Nephron (organoid): ENCODE measurements around the gene SLC11A2.

ENCODE experiments used
- H3K27ac Mint-ChIP-seq, 3 experiments: 2 replicates each; pipeline ENCODE4 v1.8.0; 2020; ENCODE audit warnings: mixed read lengths in 3 of 3, mild to moderate bottlenecking in 2 of 3, moderate library complexity in 1 of 3
- H3K27me3 Mint-ChIP-seq: 2 replicates; pipeline ENCODE4 v1.8.0; 2021; ENCODE audit warnings: low read depth, mild to moderate bottlenecking, moderate library complexity, mixed read lengths
- H3K36me3 Mint-ChIP-seq: 2 replicates; pipeline ENCODE4 v1.8.0; 2020; ENCODE audit warnings: low read depth, mixed read lengths
- H3K4me1 Mint-ChIP-seq: 2 replicates; pipeline ENCODE4 v1.8.0; 2020; ENCODE audit warnings: mixed read lengths
- H3K4me3 Mint-ChIP-seq, 3 experiments: 2 replicates each; pipeline ENCODE4 v1.8.0; 2020; ENCODE audit warnings: mild to moderate bottlenecking in 3 of 3, mixed read lengths in 3 of 3, moderate library complexity in 2 of 3
- H3K9me3 Mint-ChIP-seq: 2 replicates; pipeline ENCODE4 v1.8.0; 2020; ENCODE audit warnings: mixed read lengths
- TF ChIP-seq, protein P1 (sequence below), 3 experiments: fragments of 200-600 bp; sonication (generic); IDR thresholded peaks; one replicate each; pipeline ENCODE4 v1.5.0; 2021; ENCODE audit warnings: antibody characterized with exemption in 3 of 3; ENCODE audit not compliant: unreplicated experiment in 3 of 3

The SLC11A2 gene

DNA sequence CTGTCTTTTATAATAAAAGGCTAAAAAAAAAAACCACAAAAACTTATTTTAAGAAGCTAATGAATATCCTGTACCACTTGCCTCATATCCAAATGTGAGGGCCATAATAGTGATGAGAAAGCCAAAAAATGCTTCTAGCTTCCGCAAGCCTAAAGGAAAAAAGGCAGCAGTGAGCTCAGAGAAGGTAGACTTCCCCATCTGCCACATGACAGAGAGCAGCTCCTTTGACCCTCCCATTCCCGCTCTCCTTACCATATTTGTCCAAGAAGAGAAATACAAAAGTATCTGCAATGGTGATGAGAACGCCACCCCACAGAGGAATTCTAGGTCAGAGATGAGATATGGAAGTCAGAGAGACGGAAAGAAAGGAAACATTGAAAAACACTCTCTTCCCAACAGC, 27.1 kb downstream of the SLC11A2 start:
- TF ChIP-seq, protein P1, sequence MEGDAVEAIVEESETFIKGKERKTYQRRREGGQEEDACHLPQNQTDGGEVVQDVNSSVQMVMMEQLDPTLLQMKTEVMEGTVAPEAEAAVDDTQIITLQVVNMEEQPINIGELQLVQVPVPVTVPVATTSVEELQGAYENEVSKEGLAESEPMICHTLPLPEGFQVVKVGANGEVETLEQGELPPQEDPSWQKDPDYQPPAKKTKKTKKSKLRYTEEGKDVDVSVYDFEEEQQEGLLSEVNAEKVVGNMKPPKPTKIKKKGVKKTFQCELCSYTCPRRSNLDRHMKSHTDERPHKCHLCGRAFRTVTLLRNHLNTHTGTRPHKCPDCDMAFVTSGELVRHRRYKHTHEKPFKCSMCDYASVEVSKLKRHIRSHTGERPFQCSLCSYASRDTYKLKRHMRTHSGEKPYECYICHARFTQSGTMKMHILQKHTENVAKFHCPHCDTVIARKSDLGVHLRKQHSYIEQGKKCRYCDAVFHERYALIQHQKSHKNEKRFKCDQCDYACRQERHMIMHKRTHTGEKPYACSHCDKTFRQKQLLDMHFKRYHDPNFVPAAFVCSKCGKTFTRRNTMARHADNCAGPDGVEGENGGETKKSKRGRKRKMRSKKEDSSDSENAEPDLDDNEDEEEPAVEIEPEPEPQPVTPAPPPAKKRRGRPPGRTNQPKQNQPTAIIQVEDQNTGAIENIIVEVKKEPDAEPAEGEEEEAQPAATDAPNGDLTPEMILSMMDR (IDR thresholded peaks at IDR 0.05; ENCODE audit: unreplicated experiment in 3 of 3) = no peak
- no peaks in the 10 kb centered on the region for H3K27me3 Mint-ChIP-seq
- H3K4me1 Mint-ChIP-seq = no peaks in the 10 kb centered on the region
- H3K27ac Mint-ChIP-seq = no peak overlapping the region
- peaks cover 62% of the 10 kb centered on the region for H3K36me3 Mint-ChIP-seq
- H3K9me3 Mint-ChIP-seq = no peaks in the 10 kb centered on the region
- no peak overlapping the region for H3K4me3 Mint-ChIP-seq

GRCh38 chr12:50992819-50993218, 33.4 kb downstream of the SLC11A2 start:
- Mint-ChIP-seq H3K4me1 (no peaks in the 10 kb centered on the region), H3K4me3 (no peak overlapping the region), H3K36me3 (peaks cover 69% of the 10 kb centered on the region), H3K27me3 (no peaks in the 10 kb centered on the region), H3K9me3 (no peaks in the 10 kb centered on the region), H3K27ac (no peak overlapping the region)
- TF ChIP-seq, protein P1 (IDR thresholded peaks at IDR 0.05; ENCODE audit: unreplicated experiment in 3 of 3) = no peak

- Mint-ChIP-seq H3K27ac (no peak overlapping the region), H3K4me1 (no peaks in the 10 kb centered on the region), H3K9me3 (no peaks in the 10 kb centered on the region), H3K27me3 (no peaks in the 10 kb centered on the region), H3K36me3 (peaks cover 61% of the 10 kb centered on the region), H3K4me3 (no peak overlapping the region)
- TF ChIP-seq, protein P1 (IDR thresholded peaks at IDR 0.05; ENCODE audit: unreplicated experiment in 3 of 3) = no peak
Measured at GRCh38 chr12:50991291-50991690, 34.9 kb downstream of the SLC11A2 start.

GRCh38 chr12:50990791-50991190, 35.4 kb downstream of the SLC11A2 start:
- TF ChIP-seq, protein P1 (IDR thresholded peaks at IDR 0.05; ENCODE audit: unreplicated experiment in 3 of 3) = no peak
- Mint-ChIP-seq H3K27me3 (no peaks in the 10 kb centered on the region), H3K36me3 (peaks cover 58% of the 10 kb centered on the region), H3K4me1 (no peaks in the 10 kb centered on the region), H3K27ac (no peak overlapping the region), H3K9me3 (no peaks in the 10 kb centered on the region), H3K4me3 (no peak overlapping the region)

DNA sequence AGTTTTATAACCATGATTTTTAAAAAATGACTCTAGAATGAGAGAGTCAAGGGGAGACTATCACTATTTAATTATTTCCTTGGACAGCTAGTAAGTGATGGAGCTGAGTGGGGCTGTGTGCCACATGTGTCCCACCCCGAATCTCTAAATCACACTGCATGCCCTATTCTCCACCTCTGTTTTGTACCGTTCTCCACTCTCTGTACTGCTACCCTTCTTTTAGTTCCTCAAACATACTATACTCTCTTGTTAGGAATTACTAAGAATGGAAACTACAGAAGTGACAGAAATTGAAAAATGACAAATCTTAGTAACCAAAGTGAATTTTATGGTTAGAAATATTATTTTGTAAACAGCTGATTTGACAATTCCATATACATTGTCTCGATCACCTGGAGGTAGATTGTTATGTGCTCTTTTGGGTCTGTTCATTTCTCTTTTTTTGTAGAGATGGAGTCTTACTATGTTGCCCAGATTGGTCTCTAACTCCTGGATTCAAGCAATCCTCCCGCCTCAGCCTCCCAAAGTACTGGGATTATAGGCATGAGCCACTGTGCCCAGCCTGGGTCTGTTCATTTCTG, 35.9 kb downstream of the SLC11A2 start:
- H3K4me3 Mint-ChIP-seq = no peak overlapping the region
- TF ChIP-seq, protein P1 (IDR thresholded peaks at IDR 0.05; ENCODE audit: unreplicated experiment in 3 of 3) = no peak
- no peaks in the 10 kb centered on the region for H3K27me3 Mint-ChIP-seq
- no peaks in the 10 kb centered on the region for H3K9me3 Mint-ChIP-seq
- H3K36me3 Mint-ChIP-seq = peaks cover 52% of the 10 kb centered on the region
- no peaks in the 10 kb centered on the region for H3K4me1 Mint-ChIP-seq
- no peak overlapping the region for H3K27ac Mint-ChIP-seq

- H3K27me3 Mint-ChIP-seq = no peaks in the 10 kb centered on the region
- TF ChIP-seq, protein P1 (IDR thresholded peaks at IDR 0.05; ENCODE audit: unreplicated experiment in 3 of 3) = no peak
- H3K9me3 Mint-ChIP-seq = no peaks in the 10 kb centered on the region
- no peaks in the 10 kb centered on the region for H3K4me1 Mint-ChIP-seq
- H3K4me3 Mint-ChIP-seq = no peak overlapping the region
- H3K36me3 Mint-ChIP-seq = peaks cover 42% of the 10 kb centered on the region
- no peak overlapping the region for H3K27ac Mint-ChIP-seq
Measured at GRCh38 chr12:50988871-50989270, 37.3 kb downstream of the SLC11A2 start.
